ENCODE results near the gene REV3L.

The REV3L gene

DNA sequence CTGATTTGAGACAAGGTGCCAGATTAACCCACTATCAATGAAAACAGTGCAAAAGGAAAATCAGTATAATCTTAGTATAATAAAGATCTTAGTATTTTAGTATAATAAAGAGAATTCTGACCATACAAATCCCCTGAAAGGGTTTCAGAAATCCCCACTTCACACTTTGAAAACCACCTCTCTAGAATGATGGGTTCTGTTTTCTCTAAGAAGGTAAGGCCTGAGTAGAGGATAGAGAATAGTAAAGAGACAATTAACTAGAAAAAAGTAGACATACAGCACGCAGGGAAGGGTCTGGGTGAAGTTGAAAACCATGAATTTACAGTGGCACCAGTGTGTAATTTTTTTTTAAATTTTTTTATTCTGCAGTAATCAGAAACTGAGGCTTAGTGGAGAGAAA, 73.6 kb downstream of the REV3L start:
- Histone ChIP-seq H3K4me2 (ENCODE audit: low read length) (peak overlapping the region; percentile 45), H2AFZ (ENCODE audit: low read depth, low read length) (no peak overlapping the region), H3K27ac (ENCODE audit: low read length) (peak overlapping the region; percentile 53), H3K36me3 (replicated peaks; ENCODE audit: low read depth, low read length) (peaks cover 19% of the 10 kb centered on the region), H3K79me2 (ENCODE audit: low read length) (peaks cover 20% of the 10 kb centered on the region), H3K4me3 (ENCODE audit: low read length) (no peak overlapping the region), H4K20me1 (ENCODE audit: insufficient read depth, low read length) (no peaks in the 10 kb centered on the region), H3K9ac (ENCODE audit: low read length) (no peak overlapping the region), H3K9me3 (ENCODE audit: insufficient read depth, low read length) (peaks cover under 1% of the 10 kb centered on the region; the same call in 1 of the 2 replicates), H3K4me1 (ENCODE audit: low read length) (peaks cover 75% of the 10 kb centered on the region), H3K27me3 (ENCODE audit: low read depth, low read length) (no peaks in the 10 kb centered on the region)
- TF ChIP-seq, protein P1, sequence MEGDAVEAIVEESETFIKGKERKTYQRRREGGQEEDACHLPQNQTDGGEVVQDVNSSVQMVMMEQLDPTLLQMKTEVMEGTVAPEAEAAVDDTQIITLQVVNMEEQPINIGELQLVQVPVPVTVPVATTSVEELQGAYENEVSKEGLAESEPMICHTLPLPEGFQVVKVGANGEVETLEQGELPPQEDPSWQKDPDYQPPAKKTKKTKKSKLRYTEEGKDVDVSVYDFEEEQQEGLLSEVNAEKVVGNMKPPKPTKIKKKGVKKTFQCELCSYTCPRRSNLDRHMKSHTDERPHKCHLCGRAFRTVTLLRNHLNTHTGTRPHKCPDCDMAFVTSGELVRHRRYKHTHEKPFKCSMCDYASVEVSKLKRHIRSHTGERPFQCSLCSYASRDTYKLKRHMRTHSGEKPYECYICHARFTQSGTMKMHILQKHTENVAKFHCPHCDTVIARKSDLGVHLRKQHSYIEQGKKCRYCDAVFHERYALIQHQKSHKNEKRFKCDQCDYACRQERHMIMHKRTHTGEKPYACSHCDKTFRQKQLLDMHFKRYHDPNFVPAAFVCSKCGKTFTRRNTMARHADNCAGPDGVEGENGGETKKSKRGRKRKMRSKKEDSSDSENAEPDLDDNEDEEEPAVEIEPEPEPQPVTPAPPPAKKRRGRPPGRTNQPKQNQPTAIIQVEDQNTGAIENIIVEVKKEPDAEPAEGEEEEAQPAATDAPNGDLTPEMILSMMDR (IDR thresholded peaks at IDR 0.05; ENCODE audit: low read depth, low read length), result no peak
- TF ChIP-seq EZH2phosphoT487 (IDR thresholded peaks at IDR 0.05; ENCODE audit: low read depth), result no peak

DNA sequence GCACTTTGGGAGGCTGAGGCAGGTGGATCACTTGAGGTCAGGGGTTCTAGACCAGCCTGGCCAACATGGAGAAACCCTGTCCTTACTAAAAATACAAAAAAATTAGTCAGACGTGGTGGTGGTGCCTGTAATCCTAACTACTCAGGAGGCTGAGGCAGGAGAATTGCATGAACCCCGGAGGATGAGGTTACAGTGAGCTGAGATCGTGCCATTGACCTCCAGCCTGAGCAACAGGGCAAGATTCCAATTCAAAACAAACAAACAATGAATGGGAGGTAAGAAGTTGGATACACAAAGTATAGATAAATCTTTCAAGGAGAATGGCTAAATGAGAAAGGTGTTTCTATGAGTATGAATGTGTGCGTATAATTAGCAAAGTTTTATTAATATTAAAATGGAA, 75.3 kb downstream of the REV3L start:
- TF ChIP-seq EZH2phosphoT487 (IDR thresholded peaks at IDR 0.05; ENCODE audit: low read depth), result no peak
- TF ChIP-seq, protein P1 (IDR thresholded peaks at IDR 0.05; ENCODE audit: low read depth, low read length), result no peak
- peaks cover 37% of the 10 kb centered on the region for H3K36me3 ChIP-seq (replicated peaks; ENCODE audit: low read depth, low read length)
- no peak overlapping the region for H3K4me2 ChIP-seq (ENCODE audit: low read length)
- no peaks in the 10 kb centered on the region for H3K27me3 ChIP-seq (ENCODE audit: low read depth, low read length)
- H4K20me1 ChIP-seq (ENCODE audit: insufficient read depth, low read length), result no peaks in the 10 kb centered on the region
- H3K4me1 ChIP-seq (ENCODE audit: low read length), result peaks cover 73% of the 10 kb centered on the region
- H2AFZ ChIP-seq (ENCODE audit: low read depth, low read length), result no peak overlapping the region
- H3K9ac ChIP-seq (ENCODE audit: low read length), result no peak overlapping the region
- peaks cover 17% of the 10 kb centered on the region for H3K79me2 ChIP-seq (ENCODE audit: low read length)
- H3K27ac ChIP-seq (ENCODE audit: low read length), result peak overlapping the region; percentile 99
- H3K4me3 ChIP-seq (ENCODE audit: low read length), result no peak overlapping the region
- H3K9me3 ChIP-seq (ENCODE audit: insufficient read depth, low read length), result peaks cover 13% of the 10 kb centered on the region

DNA sequence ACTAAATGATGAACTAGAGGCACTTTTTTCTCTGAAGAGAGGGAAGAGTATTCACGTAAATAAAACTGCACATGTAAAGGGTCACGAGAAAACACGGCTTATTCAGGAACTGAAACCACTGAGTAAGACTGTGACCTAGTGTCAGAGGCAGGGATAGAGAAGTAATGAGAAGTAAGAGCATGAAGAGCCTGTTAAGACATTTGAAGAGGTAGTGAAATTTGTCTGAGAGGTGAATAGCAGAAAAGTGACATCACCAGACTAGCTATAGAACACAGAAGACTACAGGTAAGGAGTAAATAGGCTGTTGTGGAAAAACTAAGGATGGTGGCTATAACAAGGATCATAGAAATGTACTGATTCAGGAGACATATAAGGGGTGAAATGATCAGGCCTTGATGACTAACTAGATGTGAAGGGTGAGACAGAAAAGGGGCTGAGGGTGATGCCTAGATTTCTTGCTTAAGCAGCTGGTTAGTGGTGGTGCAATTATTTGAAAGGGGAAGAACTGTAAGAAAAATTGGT, 76.8 kb downstream of the REV3L start:
- H3K9ac ChIP-seq (ENCODE audit: low read length), result peak overlapping the region; percentile 54
- H3K9me3 ChIP-seq (ENCODE audit: insufficient read depth, low read length), result peaks cover 13% of the 10 kb centered on the region
- H3K79me2 ChIP-seq (ENCODE audit: low read length), result peaks cover 16% of the 10 kb centered on the region
- no peaks in the 10 kb centered on the region for H3K27me3 ChIP-seq (ENCODE audit: low read depth, low read length)
- peak overlapping the region; percentile 99 for H3K27ac ChIP-seq (ENCODE audit: low read length)
- H3K4me1 ChIP-seq (ENCODE audit: low read length), result peaks cover 66% of the 10 kb centered on the region
- no peak overlapping the region for H2AFZ ChIP-seq (ENCODE audit: low read depth, low read length)
- peaks cover 44% of the 10 kb centered on the region for H3K36me3 ChIP-seq (replicated peaks; ENCODE audit: low read depth, low read length)
- H3K4me2 ChIP-seq (ENCODE audit: low read length), result peak overlapping the region; percentile 68
- H3K4me3 ChIP-seq (ENCODE audit: low read length), result peak overlapping the region; percentile 53
- TF ChIP-seq, protein P1 (IDR thresholded peaks at IDR 0.05; ENCODE audit: low read depth, low read length), result no peak
- TF ChIP-seq EZH2phosphoT487 (IDR thresholded peaks at IDR 0.05; ENCODE audit: low read depth), result no peak
- no peaks in the 10 kb centered on the region for H4K20me1 ChIP-seq (ENCODE audit: insufficient read depth, low read length)

DNA sequence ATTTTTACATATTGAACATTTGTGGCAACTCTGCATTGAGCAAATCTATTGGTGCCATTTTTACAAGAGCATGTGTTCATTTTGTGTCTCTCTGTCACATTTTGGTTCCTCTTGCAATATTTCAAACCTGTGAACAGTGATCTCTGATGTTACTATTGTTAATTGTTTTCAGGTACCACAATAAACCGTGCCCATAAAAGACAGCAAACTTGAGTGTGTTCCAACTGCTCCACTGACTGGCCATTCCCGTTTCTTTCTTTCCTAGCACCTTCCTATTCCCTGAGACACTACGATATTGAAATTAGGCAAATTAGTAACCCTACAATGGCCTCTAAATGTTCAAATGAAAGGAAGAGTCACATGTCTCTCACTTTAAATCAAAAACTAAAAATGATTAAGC, 79.6 kb downstream of the REV3L start:
- no peak overlapping the region for H2AFZ ChIP-seq (ENCODE audit: low read depth, low read length)
- H3K79me2 ChIP-seq (ENCODE audit: low read length), result peaks cover 9% of the 10 kb centered on the region
- H3K36me3 ChIP-seq (replicated peaks; ENCODE audit: low read depth, low read length), result peaks cover 49% of the 10 kb centered on the region
- no peak overlapping the region for H3K27ac ChIP-seq (ENCODE audit: low read length)
- no peaks in the 10 kb centered on the region for H3K27me3 ChIP-seq (ENCODE audit: low read depth, low read length)
- peaks cover 53% of the 10 kb centered on the region for H3K4me1 ChIP-seq (ENCODE audit: low read length)
- no peak overlapping the region for H3K4me3 ChIP-seq (ENCODE audit: low read length)
- peaks cover 13% of the 10 kb centered on the region for H3K9me3 ChIP-seq (ENCODE audit: insufficient read depth, low read length)
- TF ChIP-seq, protein P1 (IDR thresholded peaks at IDR 0.05; ENCODE audit: low read depth, low read length), result no peak
- no peak for TF ChIP-seq EZH2phosphoT487 (IDR thresholded peaks at IDR 0.05; ENCODE audit: low read depth)
- no peaks in the 10 kb centered on the region for H4K20me1 ChIP-seq (ENCODE audit: insufficient read depth, low read length)
- H3K9ac ChIP-seq (ENCODE audit: low read length), result no peak overlapping the region
- no peak overlapping the region for H3K4me2 ChIP-seq (ENCODE audit: low read length)

All from OCI-LY3 (cell line).